IMR-90 (cell line): ENCODE results near the gene NFKBIA. TPM values are rescaled to one million over a fixed set of nuclear protein-coding genes. Genes with fewer than 3 reads are reported as not detected.
A peak's percentile ranks its signal among the peaks of the same experiment; 100 is the strongest.

ENCODE experiments used
- ATAC-seq: fragments of 200-7000 bp; cut with Tn5 transposase; 2 replicates; pipeline ENCODE4 v1.9.1; 2020; ENCODE audit warnings: low read depth, mild to moderate bottlenecking, moderate library complexity
- BruUV-seq: library from RNA; stranded (reverse); fragments of 400-500 nt; replicated peaks from 2 replicates; lab custom pipeline; 2021; lab: Mats Ljungman, UMichigan
- CTCF ChIA-PET: fragments of 300-600 bp; formaldehyde crosslinking; extraction: SDS; loops from one replicate; lab custom pipeline; 2021; ENCODE audit warnings: antibody characterized with exemption; lab: Yijun Ruan, JAX
- POLR2A ChIA-PET: fragments of 300-600 bp; sonication (Branson Sonifier 250); formaldehyde crosslinking; loops from one replicate; lab custom pipeline; 2022; ENCODE audit warnings: antibody characterized with exemption; ENCODE audit not compliant: unreplicated experiment; lab: Charles Lee
- DNase-seq: peaks from one replicate; pipeline ENCODE4 v3.0.0; 2013
- H2AFZ ChIP-seq: replicated peaks from 2 replicates; pipeline ENCODE3; 2013; ENCODE audit warnings: low read length, mild to moderate bottlenecking; ENCODE audit not compliant: poor library complexity
- H2AK5ac ChIP-seq: 2 replicates; pipeline ENCODE4 v1.6.1; 2013; ENCODE audit warnings: low read depth, low read length, inconsistent platforms
- H2AK9ac ChIP-seq: replicated peaks from 2 replicates; pipeline ENCODE3; 2013; ENCODE audit warnings: mild to moderate bottlenecking, low read depth, low read length, moderate library complexity; ENCODE audit not compliant: poor library complexity
- H2BK120ac ChIP-seq: 2 replicates; pipeline ENCODE4 v1.6.1; 2013; ENCODE audit warnings: low read depth, low read length, inconsistent platforms
- H2BK15ac ChIP-seq: 3 replicates; pipeline ENCODE4 v1.6.1; 2013; ENCODE audit warnings: low read depth, low read length, inconsistent platforms
- H2BK20ac ChIP-seq: 2 replicates; pipeline ENCODE4 v1.6.1; 2013; ENCODE audit warnings: low read depth, mild to moderate bottlenecking, inconsistent platforms, low read length, moderate library complexity
- H2BK5ac ChIP-seq: 2 replicates; pipeline ENCODE4 v1.6.1; 2013; ENCODE audit warnings: mild to moderate bottlenecking, low read depth, low read length, inconsistent platforms; ENCODE audit not compliant: poor library complexity, severe bottlenecking
- H3K14ac ChIP-seq: replicated peaks from 2 replicates; pipeline ENCODE4 v1.6.1; 2013; ENCODE audit warnings: low read depth, low read length, inconsistent platforms
- H3K18ac ChIP-seq: 2 replicates; pipeline ENCODE4 v1.6.1; 2013; ENCODE audit warnings: low read depth, low read length, control low read depth
- H3K23ac ChIP-seq: 2 replicates; pipeline ENCODE4 v1.6.1; 2013; ENCODE audit warnings: low read depth, low read length, inconsistent platforms
- H3K27ac ChIP-seq: 2 replicates; pipeline ENCODE4 v1.5.1; 2013; ENCODE audit warnings: mild to moderate bottlenecking, control low read depth, low read length; ENCODE audit not compliant: insufficient read depth
- H3K27me3 ChIP-seq: 2 replicates; pipeline ENCODE4 v1.6.1; 2013; ENCODE audit warnings: low read length; ENCODE audit not compliant: control insufficient read depth, insufficient read depth
- H3K36me3 ChIP-seq: 2 replicates; pipeline ENCODE4 v1.6.1; 2013; ENCODE audit warnings: low read length, mixed read lengths; ENCODE audit not compliant: control insufficient read depth, insufficient read depth
- H3K4ac ChIP-seq: 2 replicates; pipeline ENCODE4 v1.6.1; 2013; ENCODE audit warnings: low read depth, low read length, inconsistent platforms
- H3K4me1 ChIP-seq: 2 replicates; pipeline ENCODE4 v1.6.1; 2013; ENCODE audit warnings: low read length, mixed read lengths; ENCODE audit not compliant: control insufficient read depth, insufficient read depth
- H3K4me2 ChIP-seq: 2 replicates; pipeline ENCODE4 v1.6.1; 2013; ENCODE audit warnings: low read depth, mild to moderate bottlenecking, control low read depth, low read length, moderate library complexity
- H3K4me3 ChIP-seq: 2 replicates; pipeline ENCODE4 v1.5.1; 2013; ENCODE audit warnings: low read depth, mild to moderate bottlenecking, control low read depth, low read length, moderate library complexity; ENCODE audit not compliant: insufficient read depth
- H3K56ac ChIP-seq: 2 replicates; pipeline ENCODE4 v1.6.1; 2013; ENCODE audit warnings: low read length, inconsistent platforms; ENCODE audit not compliant: insufficient read depth; ENCODE audit errors: extremely low read depth
- H3K79me1 ChIP-seq, 2 experiments: 2 replicates each; pipeline ENCODE4 v1.6.1; 2013; ENCODE audit warnings: low read length in 2 of 2, inconsistent platforms in 1 of 2, low read depth in 1 of 2
- H3K9ac ChIP-seq: 2 replicates; pipeline ENCODE4 v1.6.1; 2013; ENCODE audit warnings: low read depth, low read length, control low read depth
- H3K9me1 ChIP-seq: 2 replicates; pipeline ENCODE4 v1.6.1; 2013; ENCODE audit warnings: low read length, inconsistent platforms; ENCODE audit not compliant: insufficient read depth
- H3K9me3 ChIP-seq: 2 replicates; pipeline ENCODE4 v1.6.1; 2013; ENCODE audit warnings: low read length; ENCODE audit not compliant: control insufficient read depth, insufficient read depth
- H4K20me1 ChIP-seq: 2 replicates; pipeline ENCODE4 v1.6.1; 2013; ENCODE audit warnings: low read length, inconsistent platforms; ENCODE audit not compliant: insufficient read depth
- H4K5ac ChIP-seq: 2 replicates; pipeline ENCODE4 v1.6.1; 2013; ENCODE audit warnings: mild to moderate bottlenecking, low read depth, low read length, control low read depth
- H4K8ac ChIP-seq, 2 experiments: 2 replicates each; pipeline ENCODE4 v1.6.1; 2013; ENCODE audit warnings: low read depth in 2 of 2, low read length in 2 of 2, control low read depth in 1 of 2, inconsistent platforms in 1 of 2
- H4K91ac ChIP-seq: 2 replicates; pipeline ENCODE4 v1.6.1; 2013; ENCODE audit warnings: low read depth, low read length, inconsistent platforms; ENCODE audit not compliant: insufficient read depth
- CEBPB ChIP-seq: IDR thresholded peaks from 2 replicates; pipeline ENCODE4 v1.6.1; 2012; ENCODE audit warnings: low read depth, low read length, improper control_type of control experiment
- CHD1 ChIP-seq: IDR thresholded peaks from 2 replicates; pipeline ENCODE4 v1.6.1; 2012; ENCODE audit warnings: low read depth, low read length, improper control_type of control experiment
- FOS ChIP-seq: fragments of 150-350 bp; IDR thresholded peaks from 2 replicates; pipeline ENCODE4 v1.6.1; 2016; ENCODE audit warnings: low read depth, low read length
- MAFK ChIP-seq: IDR thresholded peaks from 2 replicates; pipeline ENCODE4 v1.6.1; 2012; ENCODE audit warnings: low read depth, low read length, improper control_type of control experiment
- MAZ ChIP-seq: IDR thresholded peaks from 2 replicates; pipeline ENCODE4 v1.6.1; 2012; ENCODE audit warnings: low read depth, mild to moderate bottlenecking, low read length, improper control_type of control experiment, moderate library complexity, borderline replicate concordance
- MXI1 ChIP-seq: IDR thresholded peaks from 2 replicates; pipeline ENCODE4 v1.6.1; 2012; ENCODE audit warnings: low read depth, mild to moderate bottlenecking, low read length, moderate library complexity, borderline replicate concordance
- NFE2L2 ChIP-seq: fragments of 150-350 bp; IDR thresholded peaks from 2 replicates; pipeline ENCODE4 v1.6.1; 2016; ENCODE audit warnings: low read depth, mild to moderate bottlenecking, low read length
- POLR2A ChIP-seq: IDR thresholded peaks from 2 replicates; pipeline ENCODE4 v1.6.1; 2012; ENCODE audit warnings: mild to moderate bottlenecking, low read depth, low read length
- RAD21 ChIP-seq: IDR thresholded peaks from 2 replicates; pipeline ENCODE4 v1.6.1; 2012; ENCODE audit warnings: low read length, improper control_type of control experiment
- RCOR1 ChIP-seq: IDR thresholded peaks from 2 replicates; pipeline ENCODE4 v1.6.1; 2012; ENCODE audit warnings: mild to moderate bottlenecking, low read length, improper control_type of control experiment; ENCODE audit not compliant: insufficient replicate concordance
- RFX5 ChIP-seq: IDR thresholded peaks from 2 replicates; pipeline ENCODE4 v1.8.0; 2012; ENCODE audit warnings: low read depth, mild to moderate bottlenecking, low read length, moderate library complexity
- SMC3 ChIP-seq: fragments of 150-350 bp; IDR thresholded peaks from 2 replicates; pipeline ENCODE4 v1.6.1; 2016; ENCODE audit warnings: low read depth, mild to moderate bottlenecking, antibody characterized with exemption, low read length, moderate library complexity
- WGBS, 2 experiments: methylation state at CpG; one replicate each; pipeline versions ENCODE4 v1.1.5 to v1.1.7; 2013; ENCODE audit warnings: missing lambda C conversion rate in 2 of 2; ENCODE audit not compliant: insufficient read length in 1 of 2; ENCODE audit errors: extremely low coverage in 2 of 2; 5-methylcytosine and 5-hydroxymethylcytosine counted together
- dilution Hi-C: fragments of 300-500 bp; cut with HindIII; formaldehyde crosslinking; loops from one replicate; pipeline ENCODE4 v1.14.3; 2018; ENCODE audit warnings: low sequenced_read_pairs; ENCODE audit not compliant: unreplicated experiment
- in situ Hi-C: fragments of 300-500 bp; cut with MboI; formaldehyde crosslinking; loops from 3 replicates; pipeline ENCODE4 v1.14.3; 2019; ENCODE audit warnings: low sequenced_read_pairs, inconsistent platforms, mixed read lengths
- intact Hi-C: fragments of 100-400 bp; cut with micrococcal nuclease; formaldehyde crosslinking; loops from 2 replicates; pipeline ENCODE4 v1.10.0; 2022
- polyA plus RNA-seq, 3 experiments: library from polyadenylated mRNA; depleted of rRNA; stranded (reverse); fragments of >200 nt; gene quantifications; 2 replicates each; pipeline ENCODE4 v1.2.3, GENCODE V29; 2012; ENCODE audit warnings: low replicate concordance in 1 of 3
- total RNA-seq: library from RNA; depleted of rRNA; stranded (reverse); fragments of >200 nt; gene quantifications from 2 replicates; pipeline ENCODE4 v1.2.3, GENCODE V29; 2012
- TF ChIP-seq, protein P1 (sequence below): fragments of 150-350 bp; IDR thresholded peaks from 2 replicates; pipeline ENCODE4 v1.6.1; 2016; ENCODE audit warnings: low read depth, mild to moderate bottlenecking, low read length, moderate library complexity, borderline replicate concordance
- TF ChIP-seq, protein P2 (sequence below): conservative IDR thresholded peaks from 2 replicates; pipeline ENCODE4 v1.5.1; 2012; ENCODE audit warnings: mild to moderate bottlenecking, low read depth, low read length, improper control_type of control experiment

NFKBIA gene
- total and polyA plus RNA-seq, 2 of the 4 experiments (the other 2 are of a cell fraction): 71.1 to 97.1 TPM

GRCh38 chr14:35406506-35407305 is 2.2 kb upstream of the NFKBIA start:
- no peak overlapping the region for H4K91ac ChIP-seq
- no CpG with 5 or more reads among the region's 5 CpGs for WGBS, 2 experiments
- no peak overlapping the region for H2BK120ac ChIP-seq
- 0 out of 2 replicates have a peak overlapping the region, but pooled peaks have one; percentile 58 for H2BK20ac ChIP-seq
- no peak overlapping the region for H2BK5ac ChIP-seq
- in situ Hi-C loops: loop anchor here (5.0 to 25.0 kb wide), 3 partner anchors 112 to 744 kb away; partner anchors contain the start of gene PSMA6
- H3K9ac ChIP-seq: no peak overlapping the region
- ChIA-PET CTCF (interaction anchor here (1.0 to 1.4 kb wide), 2 partner anchors 143 to 192 kb away, joined by 3 to 4 read pairs; no protein-coding TSS in a partner anchor), POLR2A (no interaction called here)
- H2AK5ac ChIP-seq: no peak overlapping the region
- no peak overlapping the region for H2AFZ ChIP-seq
- H3K14ac ChIP-seq: no peak overlapping the region
- intact Hi-C loops: loop anchor here (1.0 kb wide), 2 partner anchors 191 to 266 kb away; no protein-coding TSS in a partner anchor
- ATAC-seq: no peak
- no peak overlapping the region for H3K4me2 ChIP-seq
- H3K27ac ChIP-seq: no peak overlapping the region
- H3K27me3 ChIP-seq: no peaks in the 10 kb centered on the region
- no peak overlapping the region for H2BK15ac ChIP-seq
- peaks cover 28 to 39% of the 10 kb centered on the region in 2 experiments; a peak in 3 of 4 replicates for H3K79me1 ChIP-seq
- H3K56ac ChIP-seq: no peak overlapping the region
- peak; percentile 74 for DNase-seq
- no peak overlapping the region for H3K4me3 ChIP-seq
- H3K4me1 ChIP-seq: peaks cover 12% of the 10 kb centered on the region
- H4K5ac ChIP-seq: no peak overlapping the region
- BruUV-seq: no TSS peak
- H3K9me3 ChIP-seq: no peaks in the 10 kb centered on the region
- H4K8ac ChIP-seq: no peak overlapping the region
- H3K18ac ChIP-seq: no peak overlapping the region
- no peak overlapping the region for H3K23ac ChIP-seq
- H3K4ac ChIP-seq: no peak overlapping the region
- H2AK9ac ChIP-seq: no peak overlapping the region
- dilution Hi-C loops: no loop called here
- peaks cover 18% of the 10 kb centered on the region for H3K36me3 ChIP-seq
- peaks cover 20% of the 10 kb centered on the region for H4K20me1 ChIP-seq
- H3K9me1 ChIP-seq: peaks cover 8% of the 10 kb centered on the region
- TF ChIP-seq CHD1: no peak
- no peak for TF ChIP-seq RCOR1
- TF ChIP-seq POLR2A: no peak
- TF ChIP-seq, protein P1, sequence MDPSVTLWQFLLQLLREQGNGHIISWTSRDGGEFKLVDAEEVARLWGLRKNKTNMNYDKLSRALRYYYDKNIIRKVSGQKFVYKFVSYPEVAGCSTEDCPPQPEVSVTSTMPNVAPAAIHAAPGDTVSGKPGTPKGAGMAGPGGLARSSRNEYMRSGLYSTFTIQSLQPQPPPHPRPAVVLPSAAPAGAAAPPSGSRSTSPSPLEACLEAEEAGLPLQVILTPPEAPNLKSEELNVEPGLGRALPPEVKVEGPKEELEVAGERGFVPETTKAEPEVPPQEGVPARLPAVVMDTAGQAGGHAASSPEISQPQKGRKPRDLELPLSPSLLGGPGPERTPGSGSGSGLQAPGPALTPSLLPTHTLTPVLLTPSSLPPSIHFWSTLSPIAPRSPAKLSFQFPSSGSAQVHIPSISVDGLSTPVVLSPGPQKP: no peak
- TF ChIP-seq, protein P2, sequence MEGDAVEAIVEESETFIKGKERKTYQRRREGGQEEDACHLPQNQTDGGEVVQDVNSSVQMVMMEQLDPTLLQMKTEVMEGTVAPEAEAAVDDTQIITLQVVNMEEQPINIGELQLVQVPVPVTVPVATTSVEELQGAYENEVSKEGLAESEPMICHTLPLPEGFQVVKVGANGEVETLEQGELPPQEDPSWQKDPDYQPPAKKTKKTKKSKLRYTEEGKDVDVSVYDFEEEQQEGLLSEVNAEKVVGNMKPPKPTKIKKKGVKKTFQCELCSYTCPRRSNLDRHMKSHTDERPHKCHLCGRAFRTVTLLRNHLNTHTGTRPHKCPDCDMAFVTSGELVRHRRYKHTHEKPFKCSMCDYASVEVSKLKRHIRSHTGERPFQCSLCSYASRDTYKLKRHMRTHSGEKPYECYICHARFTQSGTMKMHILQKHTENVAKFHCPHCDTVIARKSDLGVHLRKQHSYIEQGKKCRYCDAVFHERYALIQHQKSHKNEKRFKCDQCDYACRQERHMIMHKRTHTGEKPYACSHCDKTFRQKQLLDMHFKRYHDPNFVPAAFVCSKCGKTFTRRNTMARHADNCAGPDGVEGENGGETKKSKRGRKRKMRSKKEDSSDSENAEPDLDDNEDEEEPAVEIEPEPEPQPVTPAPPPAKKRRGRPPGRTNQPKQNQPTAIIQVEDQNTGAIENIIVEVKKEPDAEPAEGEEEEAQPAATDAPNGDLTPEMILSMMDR: peak; percentile 86
- no peak for TF ChIP-seq FOS
- no peak for TF ChIP-seq MAZ
- TF ChIP-seq NFE2L2: no peak
- TF ChIP-seq RAD21: peak; percentile 86
- no peak for TF ChIP-seq RFX5
- TF ChIP-seq CEBPB: no peak
- TF ChIP-seq SMC3: peak; percentile 94
- no peak for TF ChIP-seq MXI1
- TF ChIP-seq MAFK: no peak
